HG02623 (cell line): ENCODE data around the gene PDS5B.
"Not testable (repeated sequence)": the region's sequence is repeated elsewhere in the genome, so short reads cannot be mapped to it uniquely, and the experiment has no call there.

Experiments used
- ATAC-seq: cut with Tn5 transposase; IDR thresholded peaks from one replicate; pipeline ENCODE4 v1.9.1; 2021; ENCODE audit warnings: moderate library complexity; ENCODE audit not compliant: unreplicated experiment

PDS5B gene, protein sequence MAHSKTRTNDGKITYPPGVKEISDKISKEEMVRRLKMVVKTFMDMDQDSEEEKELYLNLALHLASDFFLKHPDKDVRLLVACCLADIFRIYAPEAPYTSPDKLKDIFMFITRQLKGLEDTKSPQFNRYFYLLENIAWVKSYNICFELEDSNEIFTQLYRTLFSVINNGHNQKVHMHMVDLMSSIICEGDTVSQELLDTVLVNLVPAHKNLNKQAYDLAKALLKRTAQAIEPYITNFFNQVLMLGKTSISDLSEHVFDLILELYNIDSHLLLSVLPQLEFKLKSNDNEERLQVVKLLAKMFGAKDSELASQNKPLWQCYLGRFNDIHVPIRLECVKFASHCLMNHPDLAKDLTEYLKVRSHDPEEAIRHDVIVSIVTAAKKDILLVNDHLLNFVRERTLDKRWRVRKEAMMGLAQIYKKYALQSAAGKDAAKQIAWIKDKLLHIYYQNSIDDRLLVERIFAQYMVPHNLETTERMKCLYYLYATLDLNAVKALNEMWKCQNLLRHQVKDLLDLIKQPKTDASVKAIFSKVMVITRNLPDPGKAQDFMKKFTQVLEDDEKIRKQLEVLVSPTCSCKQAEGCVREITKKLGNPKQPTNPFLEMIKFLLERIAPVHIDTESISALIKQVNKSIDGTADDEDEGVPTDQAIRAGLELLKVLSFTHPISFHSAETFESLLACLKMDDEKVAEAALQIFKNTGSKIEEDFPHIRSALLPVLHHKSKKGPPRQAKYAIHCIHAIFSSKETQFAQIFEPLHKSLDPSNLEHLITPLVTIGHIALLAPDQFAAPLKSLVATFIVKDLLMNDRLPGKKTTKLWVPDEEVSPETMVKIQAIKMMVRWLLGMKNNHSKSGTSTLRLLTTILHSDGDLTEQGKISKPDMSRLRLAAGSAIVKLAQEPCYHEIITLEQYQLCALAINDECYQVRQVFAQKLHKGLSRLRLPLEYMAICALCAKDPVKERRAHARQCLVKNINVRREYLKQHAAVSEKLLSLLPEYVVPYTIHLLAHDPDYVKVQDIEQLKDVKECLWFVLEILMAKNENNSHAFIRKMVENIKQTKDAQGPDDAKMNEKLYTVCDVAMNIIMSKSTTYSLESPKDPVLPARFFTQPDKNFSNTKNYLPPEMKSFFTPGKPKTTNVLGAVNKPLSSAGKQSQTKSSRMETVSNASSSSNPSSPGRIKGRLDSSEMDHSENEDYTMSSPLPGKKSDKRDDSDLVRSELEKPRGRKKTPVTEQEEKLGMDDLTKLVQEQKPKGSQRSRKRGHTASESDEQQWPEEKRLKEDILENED (N-terminal part only)

DNA sequence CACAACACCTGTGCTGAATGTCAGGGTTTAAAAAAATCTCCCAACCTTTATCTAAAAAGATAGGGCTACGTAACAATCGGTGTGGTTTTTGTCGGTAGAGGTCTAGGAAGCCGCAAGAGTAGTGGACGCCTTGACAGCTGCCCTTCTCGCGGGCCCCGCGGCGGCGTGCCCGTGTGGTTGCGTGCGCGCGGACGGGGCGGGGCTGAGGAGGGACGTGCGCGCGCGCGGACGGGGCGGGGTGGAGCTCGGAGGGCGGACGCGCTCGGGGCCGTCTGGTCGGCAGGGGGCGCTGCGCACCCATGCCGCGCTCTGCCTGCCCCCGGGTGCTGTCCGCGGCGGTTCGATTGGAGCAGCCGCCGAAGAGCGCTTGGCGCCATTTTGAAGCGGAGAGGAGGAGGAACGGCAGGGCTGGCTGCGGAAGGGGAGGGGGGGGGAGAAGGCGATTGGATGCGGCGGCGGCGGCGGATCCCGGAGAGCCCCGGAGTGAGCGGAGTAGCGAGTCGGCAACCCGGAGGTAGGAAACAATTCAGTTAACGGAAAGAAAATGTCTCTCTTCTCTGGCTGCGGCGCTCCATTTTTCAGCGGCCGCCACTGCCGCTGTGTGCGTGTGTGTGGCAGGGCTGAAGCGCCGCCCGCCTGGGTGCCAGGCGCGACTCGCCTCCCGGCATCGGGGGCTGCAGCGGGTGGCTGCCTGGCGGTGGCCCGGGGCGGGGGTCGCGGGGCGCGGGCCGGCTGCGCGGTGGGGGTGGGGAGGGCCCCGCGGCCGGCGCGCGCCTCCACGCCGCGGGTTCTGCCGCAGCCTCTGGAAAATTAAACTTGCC, at the start of gene PDS5B:
Gene PDS5B (plus strand): TSS at position 373 of the 821 bp plus-strand sequence. CDS start 62,321 bp downstream, outside the sequence.
- ATAC-seq: peak; percentile 78

DNA sequence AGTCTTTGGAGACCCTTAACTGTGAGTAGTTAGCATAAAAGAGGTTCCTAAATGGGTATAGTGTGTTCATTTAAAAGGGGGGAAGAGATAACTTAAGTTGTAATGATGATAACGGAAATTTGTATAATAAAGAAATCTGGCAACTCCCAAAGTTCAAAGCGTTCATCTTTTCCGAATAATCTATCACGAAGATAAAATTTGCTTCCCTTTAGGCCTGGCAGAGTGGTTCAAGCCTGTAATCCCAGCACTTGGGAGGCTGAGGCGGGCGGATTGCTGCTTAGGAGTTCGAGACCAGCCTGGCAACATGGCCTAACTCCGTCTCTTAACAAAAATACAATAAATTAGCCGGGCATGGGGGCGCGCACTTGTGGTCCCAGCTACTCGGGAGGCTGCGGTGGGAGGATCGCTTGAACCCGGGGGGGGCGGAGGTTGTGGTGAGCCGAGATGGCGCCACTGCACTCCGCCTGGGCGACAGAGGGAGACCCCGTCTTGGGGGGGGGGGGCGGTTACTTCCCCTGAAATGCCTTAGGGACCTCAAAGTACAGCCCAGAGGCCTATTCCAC, 48.6 kb upstream of the PDS5B start:
- no peak for ATAC-seq

DNA sequence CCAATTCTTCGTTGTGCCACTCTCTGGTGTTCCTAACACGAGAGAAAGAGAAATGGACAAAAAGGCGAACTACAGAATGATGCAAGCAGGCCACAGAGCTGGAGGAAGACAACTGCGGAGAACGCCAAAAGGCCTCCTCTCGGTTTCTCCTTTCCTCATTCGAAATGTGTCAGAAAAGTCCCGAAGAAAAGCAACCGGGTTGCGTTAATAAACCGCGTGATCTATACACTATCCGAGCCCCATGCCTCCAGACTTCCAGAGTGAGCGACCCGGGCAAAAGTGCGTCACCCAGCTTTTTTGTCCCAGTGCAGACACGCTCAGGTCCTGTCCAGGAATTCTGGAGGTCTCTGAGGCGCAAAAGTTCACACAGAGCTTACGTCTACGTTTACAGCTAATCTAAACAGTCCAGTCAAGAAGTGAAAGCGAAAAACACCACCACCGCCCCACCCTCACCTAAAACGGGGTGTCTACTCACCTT, 48.1 kb upstream of the PDS5B start:
- peak; percentile 82 for ATAC-seq

DNA sequence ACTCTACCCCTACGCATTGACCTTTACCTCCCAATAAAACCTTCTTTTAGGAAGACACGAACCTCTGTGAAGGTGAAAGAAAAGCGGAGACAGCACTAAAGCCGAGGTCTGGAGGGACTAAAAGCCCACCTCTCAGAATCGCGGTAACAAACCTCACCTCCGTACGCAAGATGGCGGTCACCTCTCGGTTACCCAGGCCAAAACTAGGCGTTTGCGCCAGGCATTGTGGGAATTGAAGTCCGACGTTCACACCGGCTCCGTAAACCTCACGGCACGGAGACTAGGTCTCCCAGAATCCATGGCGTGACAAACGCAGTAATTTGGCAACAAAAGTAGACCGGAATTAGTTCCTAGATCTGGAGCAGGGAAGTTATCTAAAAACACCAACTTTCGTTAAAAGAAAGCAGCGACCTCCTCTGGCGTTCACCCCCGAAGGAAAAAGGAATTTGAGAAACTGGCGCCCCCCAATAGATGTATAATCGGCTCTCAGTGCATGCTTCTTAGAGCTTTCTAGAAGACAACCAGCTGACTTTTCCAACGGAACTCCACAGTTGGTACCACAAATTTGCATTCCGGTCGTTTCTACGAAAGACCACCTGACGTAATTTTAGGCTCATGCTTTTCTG, 47.5 kb upstream of the PDS5B start, which contains the start of gene N4BP2L2:
Gene N4BP2L2 (minus strand): TSS at position 175 of the 626 bp plus-strand sequence. CDS start 1,768 bp downstream, outside the sequence.
- peak; percentile 96 for ATAC-seq

DNA sequence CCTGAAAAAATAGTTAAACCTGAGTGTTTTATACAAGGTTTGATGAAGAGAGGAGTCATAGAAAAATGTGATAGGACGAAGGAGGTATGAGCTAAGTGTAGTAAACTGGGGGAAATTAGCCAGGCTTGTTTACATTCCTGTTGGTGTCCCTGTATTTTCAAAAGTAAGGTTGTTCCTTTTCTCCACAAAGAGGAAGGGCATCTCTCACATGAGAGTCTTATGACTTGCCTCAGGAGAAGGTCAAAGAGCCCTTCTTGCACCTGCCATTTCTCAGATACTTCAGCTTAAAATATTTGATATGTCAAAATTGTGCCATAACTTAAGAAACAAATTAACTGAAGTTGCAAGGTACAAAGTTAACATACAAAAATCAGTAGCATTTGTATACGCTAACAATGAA, 44.0 kb upstream of the PDS5B start:
- ATAC-seq: no peak

DNA sequence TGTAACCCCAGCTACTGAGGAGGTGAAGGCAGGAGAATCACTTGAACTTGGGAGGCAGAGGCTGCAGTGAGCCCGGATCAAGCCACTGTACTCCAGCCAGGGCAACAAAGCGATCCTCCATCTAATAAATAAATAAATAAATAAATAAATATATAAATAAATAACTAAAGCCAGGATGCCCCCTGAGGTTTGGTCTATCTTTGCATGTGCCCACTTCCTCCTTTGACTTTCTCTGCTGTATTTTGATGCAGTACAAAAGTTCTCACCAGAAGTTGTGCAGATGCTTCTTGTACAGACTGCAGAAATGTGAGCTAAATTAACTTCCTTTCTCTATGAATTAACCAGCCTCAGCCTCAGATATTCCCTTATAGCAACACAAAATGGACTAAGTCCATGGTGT, 41.2 kb upstream of the PDS5B start:
- no peak for ATAC-seq

DNA sequence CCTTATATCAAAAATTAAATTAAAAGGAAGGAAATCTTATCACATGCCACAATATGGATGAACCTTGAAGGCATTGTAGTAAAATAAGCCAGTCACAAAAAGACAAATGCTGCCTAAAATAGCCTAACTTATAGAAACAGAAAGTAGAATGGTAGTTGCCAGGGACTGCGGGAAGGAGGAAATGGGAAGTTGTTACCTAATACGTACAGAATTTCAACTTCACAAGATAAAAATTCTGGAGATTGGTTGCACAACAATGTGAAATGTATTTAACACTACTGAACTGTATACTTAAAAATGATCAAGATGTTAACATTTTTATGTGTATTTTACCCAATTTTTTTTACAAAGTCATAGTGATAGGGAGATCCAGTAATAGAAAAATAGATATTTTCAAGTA, 37.4 kb upstream of the PDS5B start:
- no peak for ATAC-seq

DNA sequence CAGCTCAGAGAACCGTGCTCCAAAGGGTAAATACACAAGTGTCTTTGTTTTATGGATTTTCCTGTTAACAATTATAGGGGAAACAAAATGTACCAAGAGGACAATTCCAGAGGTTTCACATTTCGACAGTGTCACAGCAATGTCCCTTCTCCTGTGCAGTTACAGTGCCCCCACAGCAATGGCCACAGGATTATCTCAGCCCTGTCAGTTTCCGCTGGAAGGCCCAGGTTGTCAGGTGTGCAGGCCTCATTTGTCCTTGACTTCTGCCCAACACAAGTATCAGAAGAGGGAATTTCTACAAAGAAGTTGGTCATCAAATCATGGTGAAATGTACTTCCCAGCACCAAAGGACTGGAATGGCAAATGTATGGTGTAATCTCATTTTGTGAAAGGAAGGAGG, 36.5 kb upstream of the PDS5B start:
- ATAC-seq: no peak

DNA sequence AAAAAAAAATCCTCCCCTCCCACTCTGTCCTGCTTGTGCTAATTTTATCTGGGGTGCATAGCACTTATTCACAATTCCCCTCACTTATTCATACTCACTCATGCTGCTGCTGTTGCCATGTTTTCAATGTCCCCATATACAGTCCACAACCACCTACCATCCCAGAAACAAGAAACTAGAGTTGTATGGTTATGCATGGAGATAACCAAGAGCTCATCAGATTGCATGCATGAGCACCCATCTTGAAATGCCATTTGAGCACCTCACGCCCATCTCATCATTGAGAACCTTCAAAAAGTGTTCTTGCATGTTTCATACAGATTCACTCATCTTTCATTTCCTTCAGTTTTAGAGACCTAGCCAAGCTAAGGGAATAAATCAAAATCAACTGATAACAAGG, 32.5 kb upstream of the PDS5B start:
- no peak for ATAC-seq

DNA sequence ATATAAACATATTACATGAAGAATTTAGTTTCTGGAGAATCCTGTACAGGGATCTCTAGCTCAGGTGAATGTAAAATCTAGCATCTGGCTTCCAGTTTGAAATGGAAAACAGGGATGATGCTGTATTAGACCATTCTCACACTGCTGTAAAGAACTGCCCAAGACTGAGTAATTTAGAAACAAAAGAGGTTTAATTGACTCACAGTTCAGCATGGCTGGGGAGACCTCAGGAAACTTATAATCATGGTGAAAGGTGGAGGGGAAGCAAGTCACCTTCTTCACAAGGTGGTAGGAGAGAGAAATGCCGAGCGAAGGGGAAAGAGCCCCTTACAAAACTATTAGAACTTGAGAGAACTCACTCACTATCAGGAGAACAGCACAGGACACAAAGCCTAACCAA, 30.6 kb upstream of the PDS5B start:
- ATAC-seq: no peak

DNA sequence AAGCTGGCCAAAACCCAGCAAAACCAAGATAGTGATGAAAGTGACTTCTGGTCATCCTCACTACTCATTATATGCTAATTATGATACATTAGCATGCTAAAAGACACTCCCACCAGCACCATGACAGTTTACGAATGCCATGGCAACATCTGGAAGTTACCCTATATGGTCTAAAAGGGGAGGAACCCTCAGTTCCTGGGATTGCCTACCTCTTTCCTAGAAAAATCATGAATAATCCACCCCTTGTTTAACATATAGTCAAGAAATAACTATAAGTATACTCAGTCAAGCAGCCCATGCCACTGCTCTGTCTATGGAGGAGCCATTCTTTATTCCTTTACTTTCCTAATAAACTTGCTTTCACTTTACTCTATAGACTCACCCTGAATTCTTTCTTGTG, 25.4 kb upstream of the PDS5B start:
- ATAC-seq: not testable (repeated sequence)

DNA sequence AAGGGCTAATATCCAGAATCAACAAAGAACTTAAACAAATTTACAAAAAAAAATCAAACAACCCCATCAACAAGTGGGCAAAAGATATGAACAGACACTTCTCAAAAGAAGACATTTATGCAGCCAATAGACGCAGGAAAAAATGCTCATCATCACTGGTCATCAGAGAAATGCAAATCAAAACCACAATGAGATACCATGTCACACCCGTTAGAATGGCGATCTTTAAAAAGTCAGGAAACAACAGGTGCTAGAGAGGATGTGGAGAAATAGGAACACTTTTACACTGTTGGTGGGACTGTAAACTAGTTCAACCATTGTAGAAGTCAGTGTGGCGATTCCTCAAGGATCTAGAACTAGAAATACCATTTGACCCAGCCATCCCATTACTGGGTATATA, 10.6 kb upstream of the PDS5B start:
- ATAC-seq: not testable (repeated sequence)

DNA sequence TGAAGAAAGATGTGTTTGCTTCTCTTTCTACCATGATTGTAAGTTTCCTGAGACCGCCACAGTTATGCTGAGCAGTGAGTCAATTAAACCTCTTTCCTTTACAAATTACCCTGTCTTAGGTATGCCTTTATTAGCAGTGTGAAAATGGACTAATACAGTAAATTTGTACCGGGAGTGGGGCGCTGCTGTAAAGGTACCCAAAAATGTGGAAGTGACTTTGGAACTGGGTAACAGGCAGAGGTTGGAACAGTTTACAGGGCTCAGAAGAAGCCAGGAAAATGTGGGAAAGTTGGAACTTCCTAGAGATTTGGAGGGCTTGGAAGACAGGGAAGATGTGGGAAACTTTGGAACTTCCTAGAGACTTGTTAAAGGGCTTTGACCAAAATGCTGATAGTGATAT, 9.2 kb upstream of the PDS5B start:
- no peak for ATAC-seq

DNA sequence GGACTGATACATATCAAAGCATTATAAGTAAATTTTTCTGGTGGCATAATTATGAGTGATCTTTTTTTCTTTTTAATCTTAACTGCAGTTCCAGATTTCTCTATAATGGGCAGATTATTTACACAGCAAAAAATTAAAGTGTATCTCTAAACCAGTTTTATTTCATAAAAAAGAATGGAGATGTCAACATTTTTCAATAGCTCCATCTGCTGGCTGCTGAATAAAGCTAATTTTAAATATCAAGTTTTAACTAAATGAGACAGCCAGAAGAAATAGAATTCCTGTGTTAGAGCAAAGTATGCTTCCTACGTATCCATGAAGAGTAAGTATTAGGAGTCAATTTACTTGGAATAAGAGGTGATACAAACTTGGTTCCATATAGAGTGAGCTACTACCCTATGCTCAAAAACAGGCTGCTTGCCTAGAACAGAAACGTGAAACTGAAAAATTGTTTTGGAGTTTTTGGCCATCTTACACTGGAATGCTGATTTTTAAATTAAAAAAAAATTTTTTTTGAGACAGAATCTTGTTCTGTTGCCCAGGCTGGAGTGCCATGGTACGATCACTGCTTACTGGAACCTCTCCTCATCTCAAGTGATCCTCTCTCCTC, 5.0 kb upstream of the PDS5B start:
- no peak for ATAC-seq

DNA sequence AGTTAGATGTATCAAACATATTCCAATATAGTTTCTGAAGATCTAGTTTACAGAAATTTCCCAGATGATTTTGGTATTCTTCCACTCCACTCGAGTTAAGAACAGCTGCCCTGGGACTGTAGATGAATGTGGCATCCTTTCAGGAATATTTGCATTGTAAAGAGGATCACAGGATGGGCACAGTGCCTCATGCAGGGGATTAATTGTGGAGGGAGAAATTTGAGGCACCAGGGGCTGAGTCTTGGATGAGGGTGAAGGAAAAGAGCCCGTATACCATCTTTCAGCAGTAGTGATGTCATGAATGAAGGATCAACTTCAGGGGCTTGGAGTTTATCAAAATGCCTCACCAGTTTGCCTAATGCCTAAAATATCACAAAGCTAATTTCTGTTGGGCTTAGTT, 4.0 kb upstream of the PDS5B start:
- no peak for ATAC-seq

DNA sequence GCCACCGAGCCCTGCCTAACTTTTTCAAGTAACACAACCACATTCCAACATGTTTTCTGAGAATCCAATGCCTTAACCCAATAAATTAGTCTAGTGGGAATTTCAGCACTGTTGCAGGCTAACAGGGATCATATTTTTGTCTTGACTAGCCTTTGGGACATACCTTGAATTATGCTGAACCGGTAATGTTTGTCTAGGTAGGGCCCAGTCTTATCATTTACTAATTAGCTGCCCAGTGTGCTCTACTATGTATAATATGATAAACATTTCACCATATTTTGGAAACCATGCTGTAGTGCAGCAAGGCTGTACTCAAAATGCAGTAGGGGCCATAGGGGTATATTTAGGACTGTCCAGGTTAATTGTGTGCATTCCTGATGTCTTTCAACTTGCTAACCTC, 3.3 kb upstream of the PDS5B start:
- ATAC-seq: no peak

DNA sequence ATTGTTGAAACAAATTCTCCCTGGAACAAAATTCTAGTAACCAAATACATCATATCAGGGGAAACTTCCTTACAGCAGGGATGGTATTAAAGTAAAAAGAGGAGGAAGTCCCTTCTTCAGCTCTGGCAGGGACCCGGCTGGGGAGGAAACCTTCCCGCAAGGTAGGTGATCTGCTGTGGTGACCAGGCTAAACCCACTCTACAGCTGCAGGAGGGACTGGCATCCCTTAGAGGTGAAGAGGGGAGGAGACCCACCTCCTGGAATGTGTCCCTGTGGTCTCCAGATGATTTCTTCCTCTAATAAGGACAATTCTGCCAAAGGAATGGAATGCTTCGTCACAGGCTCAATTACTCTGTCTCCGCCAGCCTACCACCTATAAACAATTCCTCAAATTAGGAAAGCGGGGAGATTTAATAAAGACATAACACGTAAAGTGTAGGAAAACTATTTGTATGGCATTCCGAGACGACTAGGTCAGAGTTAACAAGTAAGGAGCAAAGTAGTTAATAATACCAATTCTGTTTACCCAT, 637 bp upstream of the PDS5B start:
- ATAC-seq: no peak

DNA sequence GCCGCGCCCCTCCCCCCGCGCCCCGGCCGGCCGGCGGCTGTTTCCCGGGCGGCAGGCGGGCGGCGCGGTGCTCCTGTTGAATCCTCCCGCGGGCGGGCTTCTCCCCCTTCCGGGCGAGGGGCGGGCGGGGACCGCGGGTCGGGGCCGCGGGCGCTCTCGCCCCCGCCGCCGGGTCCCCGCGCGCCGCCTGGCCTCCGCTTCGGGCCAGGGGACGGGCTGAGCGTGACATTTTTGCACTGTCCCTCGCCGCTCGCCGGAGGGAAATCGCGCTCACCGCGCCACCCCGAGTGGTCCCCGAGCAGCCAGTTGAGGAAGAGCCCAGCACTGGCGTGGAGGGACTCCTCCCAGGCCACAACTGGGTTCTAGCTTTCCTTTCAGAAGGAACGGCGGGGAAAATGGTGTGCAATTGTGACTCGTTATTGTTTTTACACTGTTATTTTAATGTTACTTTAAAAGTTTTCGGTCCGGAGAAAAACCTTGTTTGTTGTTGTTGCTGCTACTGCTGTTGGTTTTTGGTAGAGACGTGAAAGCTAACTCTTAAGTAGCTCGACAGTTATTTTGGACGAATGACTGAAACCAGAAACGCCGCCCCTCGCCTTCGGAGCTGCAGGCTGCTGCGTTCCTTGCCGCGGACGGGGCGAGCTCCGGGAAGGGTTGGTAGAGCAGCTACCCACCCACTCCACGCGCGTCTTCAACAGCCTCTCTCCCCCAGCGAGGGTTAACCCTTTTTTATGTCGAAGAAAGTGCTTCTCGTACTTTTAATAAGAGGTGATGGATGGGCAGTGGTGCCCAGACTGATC, 959 bp downstream of the PDS5B start:
- ATAC-seq: peak; percentile 33
